MCF 10A (cell line): ENCODE measurements around the gene MEPCE. TPM values are rescaled to one million over a fixed set of nuclear protein-coding genes. Genes with fewer than 3 reads are reported as not detected.

Source experiments
- BruUV-seq: library from RNA; stranded (reverse); fragments of 400-500 nt; replicated peaks from 2 replicates; lab custom pipeline; 2021; lab: Mats Ljungman, UMichigan
- CTCF ChIA-PET: fragments of 300-600 bp; sonication (Branson Sonifier 250); formaldehyde crosslinking; extraction: SDS; loops from one replicate; lab custom pipeline; 2021; ENCODE audit warnings: antibody characterized with exemption, inconsistent platforms; lab: Yijun Ruan, JAX
- POLR2A ChIA-PET: fragments of 300-600, 350-650 bp; sonication (Branson Sonifier 250); formaldehyde crosslinking; extraction: SDS; loops from one replicate; lab custom pipeline; 2020; ENCODE audit warnings: antibody characterized with exemption, inconsistent platforms; lab: Yijun Ruan, JAX
- DNase-seq: peaks from one replicate; pipeline ENCODE4 v3.0.0-alpha.2; 2018; ENCODE audit not compliant: unreplicated experiment
- H3K27ac Mint-ChIP-seq: one replicate; pipeline ENCODE4 v1.8.0; 2022; ENCODE audit warnings: mild to moderate bottlenecking, low read depth, mixed read lengths; ENCODE audit not compliant: unreplicated experiment
- H3K27me3 Mint-ChIP-seq: one replicate; pipeline ENCODE4 v1.8.0; 2022; ENCODE audit warnings: mixed read lengths; ENCODE audit not compliant: insufficient read depth, unreplicated experiment
- H3K36me3 Mint-ChIP-seq: one replicate; pipeline ENCODE4 v1.8.0; 2022; ENCODE audit warnings: mild to moderate bottlenecking, moderate library complexity, mixed read lengths; ENCODE audit not compliant: insufficient read depth, unreplicated experiment
- H3K4me1 Mint-ChIP-seq: one replicate; pipeline ENCODE4 v1.8.0; 2022; ENCODE audit warnings: mixed read lengths; ENCODE audit not compliant: insufficient read depth, unreplicated experiment
- H3K4me3 Mint-ChIP-seq: one replicate; pipeline ENCODE4 v1.8.0; 2022; ENCODE audit warnings: mild to moderate bottlenecking, moderate library complexity, mixed read lengths; ENCODE audit not compliant: unreplicated experiment
- H3K9me3 Mint-ChIP-seq: one replicate; pipeline ENCODE4 v1.8.0; 2022; ENCODE audit warnings: mixed read lengths; ENCODE audit not compliant: unreplicated experiment
- CTCF ChIP-seq: fragments of 200-600 bp; IDR thresholded peaks from one replicate; pipeline ENCODE4 v1.8.0; 2022; ENCODE audit warnings: antibody characterized with exemption, mild to moderate bottlenecking; ENCODE audit not compliant: unreplicated experiment
- intact Hi-C: fragments of 100-400 bp; cut with micrococcal nuclease; formaldehyde crosslinking; loops from 2 replicates; pipeline ENCODE4 v1.14.1; 2022
- total RNA-seq: library from RNA; stranded (reverse); gene quantifications from 2 replicates; pipeline ENCODE4 v1.2.3, GENCODE V29; 2022

MEPCE gene
- total RNA-seq, 1 experiment from 2014 or later: 59.9 TPM

GRCh38 chr7:100390286-100391009 is 39.2 kb upstream of the MEPCE start:
- Mint-ChIP-seq H3K9me3 (no peaks in the 10 kb centered on the region), H3K36me3 (no peaks in the 10 kb centered on the region), H3K4me1 (no peaks in the 10 kb centered on the region), H3K27ac (no peak overlapping the region), H3K4me3 (no peak overlapping the region), H3K27me3 (peaks cover 64% of the 10 kb centered on the region)
- ChIA-PET POLR2A (interaction anchor here (0.5 kb wide), 1 partner anchor 301 kb away, joined by 3 read pairs; no protein-coding TSS in a partner anchor), CTCF (interaction anchor here (0.6 kb wide), 1 partner anchor 335 kb away, joined by 5 read pairs; no protein-coding TSS in a partner anchor)
- DNase-seq: no peak
- BruUV-seq: no TSS peak
- intact Hi-C loops: no loop called here
- no peak for TF ChIP-seq CTCF

- peaks cover 58% of the 10 kb centered on the region for H3K27me3 Mint-ChIP-seq
- ChIA-PET POLR2A (interaction anchor here (0.7 kb wide), 1 partner anchor 31 kb away, joined by 3 read pairs; no protein-coding TSS in a partner anchor), CTCF (interaction anchor here (0.6 kb wide), 2 partner anchors 12 to 39 kb away, joined by 3 read pairs; no protein-coding TSS in a partner anchor)
- no TSS peak for BruUV-seq
- peak; percentile 35 for DNase-seq
- no peaks in the 10 kb centered on the region for H3K9me3 Mint-ChIP-seq
- H3K4me3 Mint-ChIP-seq: no peak overlapping the region
- no peak overlapping the region for H3K27ac Mint-ChIP-seq
- no peak for TF ChIP-seq CTCF
- intact Hi-C loops: no loop called here
- no peaks in the 10 kb centered on the region for H3K4me1 Mint-ChIP-seq
- H3K36me3 Mint-ChIP-seq: no peaks in the 10 kb centered on the region
Measured at GRCh38 chr7:100393233-100393905, 36.3 kb upstream of the MEPCE start.

- intact Hi-C loops: no loop called here
- H3K27ac Mint-ChIP-seq: no peak overlapping the region
- peaks cover 62% of the 10 kb centered on the region for H3K27me3 Mint-ChIP-seq
- TF ChIP-seq CTCF: no peak
- H3K4me3 Mint-ChIP-seq: no peak overlapping the region
- H3K36me3 Mint-ChIP-seq: no peaks in the 10 kb centered on the region
- ChIA-PET CTCF (no interaction called here), POLR2A (interaction anchor here (0.7 to 0.8 kb wide), 2 partner anchors 13 to 31 kb away, joined by 3 read pairs; no protein-coding TSS in a partner anchor)
- no peaks in the 10 kb centered on the region for H3K9me3 Mint-ChIP-seq
- H3K4me1 Mint-ChIP-seq: no peaks in the 10 kb centered on the region
- DNase-seq: no peak
- BruUV-seq: no TSS peak
Measured at GRCh38 chr7:100394077-100394476, 35.6 kb upstream of the MEPCE start.

- ChIA-PET POLR2A (interaction anchor here (1.0 kb wide), 1 partner anchor 34 kb away, joined by 4 read pairs; no protein-coding TSS in a partner anchor), CTCF (interaction anchor here (2.1 kb wide), 1 partner anchor 11 kb away, joined by 15 read pairs; no protein-coding TSS in a partner anchor)
- no TSS peak for BruUV-seq
- intact Hi-C loops: no loop called here
- no peaks in the 10 kb centered on the region for H3K9me3 Mint-ChIP-seq
- H3K4me1 Mint-ChIP-seq: no peaks in the 10 kb centered on the region
- DNase-seq: no peak
- TF ChIP-seq CTCF: no peak
- no peaks in the 10 kb centered on the region for H3K36me3 Mint-ChIP-seq
- no peak overlapping the region for H3K27ac Mint-ChIP-seq
- peaks cover 39% of the 10 kb centered on the region for H3K27me3 Mint-ChIP-seq
- H3K4me3 Mint-ChIP-seq: no peak overlapping the region
Measured at GRCh38 chr7:100396421-100396982, 33.1 kb upstream of the MEPCE start.
